Daoy (cell line): ENCODE results near the gene MAZ. TPM values are rescaled to one million over a fixed set of nuclear protein-coding genes. Genes with fewer than 3 reads are reported as not detected.
"Not testable (repeated sequence)": the region's sequence is repeated elsewhere in the genome, so short reads cannot be mapped to it uniquely, and the experiment has no call there.

Source experiments
- DNase-seq: peaks from one replicate; pipeline ENCODE4 v3.0.0-alpha.2; 2015; ENCODE audit warnings: low read depth
- total RNA-seq: library from RNA; depleted of rRNA; stranded (reverse); fragments of >200 nt; shearing (Covaris generic); gene quantifications from 2 replicates; pipeline ENCODE4 v1.2.3, GENCODE V29; 2014

Gene MAZ
- total RNA-seq, 1 experiment from 2014 or later, result 120 TPM

DNA sequence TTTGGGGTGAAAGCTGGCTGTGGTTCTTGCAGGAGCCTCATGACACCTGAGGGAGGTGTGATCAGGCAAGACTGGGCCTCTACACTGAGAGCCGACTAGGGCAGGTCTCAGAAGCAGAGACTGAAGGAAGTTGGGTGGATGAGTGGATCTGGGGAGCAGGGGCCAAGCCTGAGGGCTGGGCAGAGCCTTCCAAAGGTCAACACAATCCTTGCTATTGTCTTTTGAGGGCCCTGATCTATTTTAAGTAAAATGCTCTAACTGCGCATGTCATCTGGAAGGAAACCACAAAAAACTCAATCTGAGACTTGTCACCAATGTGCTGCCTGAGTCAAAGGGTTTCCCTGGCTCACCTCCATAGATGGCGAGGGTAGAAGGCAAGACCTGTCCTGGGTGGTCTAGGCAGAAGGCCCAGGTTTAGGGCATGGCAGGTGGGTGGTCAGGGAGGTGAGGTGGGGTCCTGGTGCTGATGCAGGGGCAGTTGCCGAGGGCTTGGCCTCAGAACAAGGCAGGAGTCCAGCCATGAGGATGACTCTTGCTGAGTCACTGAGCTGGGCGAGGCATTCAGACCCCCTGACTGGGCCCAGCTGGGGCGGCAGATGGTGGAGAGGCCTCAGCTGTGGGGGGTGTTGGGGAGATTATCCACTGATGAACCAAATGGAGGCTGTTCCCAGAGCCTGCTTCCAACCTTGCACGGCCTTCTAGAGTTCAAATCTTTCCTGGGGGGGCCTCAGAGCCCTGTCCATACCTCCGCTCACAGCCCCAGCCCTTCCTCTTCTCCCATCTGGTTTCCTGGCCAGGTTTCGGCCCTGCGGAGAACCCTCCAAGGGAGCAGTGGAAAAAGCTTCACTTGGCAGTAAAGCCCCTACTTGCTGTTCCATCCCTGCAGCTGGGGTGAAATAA lies 19.1 kb downstream of the MAZ start:
- peak; percentile 89 for DNase-seq

GRCh38 chr16:29826342-29826695 lies 20.0 kb downstream of the MAZ start:
- no peak for DNase-seq

GRCh38 chr16:29830774-29831173 lies 24.4 kb downstream of the MAZ start:
- no peak for DNase-seq

DNA sequence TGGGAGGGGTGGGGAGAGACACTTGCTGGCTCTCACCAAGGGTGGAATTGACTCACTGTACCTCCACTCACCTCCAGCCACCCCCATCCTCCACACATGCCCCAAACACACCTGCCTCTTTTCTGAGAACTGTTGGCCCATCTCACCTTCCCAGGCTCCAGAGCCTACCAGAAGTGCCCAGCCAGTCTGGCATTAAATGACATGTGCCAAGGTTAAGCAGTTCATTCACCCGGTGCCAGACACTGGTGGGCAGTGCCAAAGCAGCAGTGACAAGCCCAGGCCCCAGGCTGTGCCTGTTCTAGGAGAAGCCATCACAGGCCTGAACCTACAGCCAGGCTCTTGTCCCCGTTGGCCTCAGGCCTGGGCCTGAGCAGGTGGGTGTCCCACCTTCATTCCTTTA lies 25.2 kb downstream of the MAZ start:
- no peak for DNase-seq

- not testable (repeated sequence) for DNase-seq
These were observed 26.9 kb downstream of the MAZ start for GRCh38 chr16:29833219-29833618.

- DNase-seq, result no peak
These were observed 27.8 kb downstream of the MAZ start for GRCh38 chr16:29834079-29834478.

GRCh38 chr16:29835926-29836325 lies 29.6 kb downstream of the MAZ start:
- DNase-seq, result no peak

DNA sequence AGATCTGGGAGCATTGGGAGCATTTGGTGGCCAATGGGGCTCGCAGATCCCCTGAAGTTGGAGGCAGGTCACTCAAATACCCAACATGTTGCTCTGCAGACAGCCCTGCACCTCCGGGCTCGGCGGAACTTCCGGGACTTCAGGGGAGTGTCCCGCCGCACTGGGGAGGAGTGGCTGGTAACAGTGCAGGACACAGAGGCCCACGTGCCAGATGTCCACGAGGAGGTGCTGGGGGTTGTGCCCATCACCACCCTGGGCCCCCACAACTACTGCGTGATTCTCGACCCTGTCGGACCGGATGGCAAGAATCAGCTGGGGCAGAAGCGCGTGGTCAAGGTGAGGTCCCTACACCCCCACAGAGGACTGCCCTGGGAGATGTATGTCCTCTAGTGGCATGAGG lies 30.3 kb downstream of the MAZ start:
- DNase-seq, result no peak

DNA sequence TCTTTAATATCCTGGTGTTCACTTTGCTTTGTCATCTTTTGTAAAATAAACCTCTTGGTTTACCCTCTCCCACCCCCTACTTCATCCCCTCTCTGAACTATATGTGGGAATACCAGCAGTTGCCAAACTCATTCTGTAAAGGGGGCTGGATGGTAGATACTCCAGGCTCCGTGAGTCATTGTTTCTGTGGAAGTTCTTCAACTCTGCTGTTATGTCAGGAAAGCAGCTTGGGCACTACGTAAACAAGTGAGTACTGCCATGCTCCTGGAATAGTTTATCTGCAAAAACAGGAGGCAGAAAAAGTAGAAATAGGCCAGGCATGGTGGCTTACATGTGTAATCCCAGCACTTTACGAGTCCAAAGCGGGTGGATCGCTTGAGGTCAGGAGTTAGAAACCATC lies 31.5 kb downstream of the MAZ start:
- no peak for DNase-seq

DNA sequence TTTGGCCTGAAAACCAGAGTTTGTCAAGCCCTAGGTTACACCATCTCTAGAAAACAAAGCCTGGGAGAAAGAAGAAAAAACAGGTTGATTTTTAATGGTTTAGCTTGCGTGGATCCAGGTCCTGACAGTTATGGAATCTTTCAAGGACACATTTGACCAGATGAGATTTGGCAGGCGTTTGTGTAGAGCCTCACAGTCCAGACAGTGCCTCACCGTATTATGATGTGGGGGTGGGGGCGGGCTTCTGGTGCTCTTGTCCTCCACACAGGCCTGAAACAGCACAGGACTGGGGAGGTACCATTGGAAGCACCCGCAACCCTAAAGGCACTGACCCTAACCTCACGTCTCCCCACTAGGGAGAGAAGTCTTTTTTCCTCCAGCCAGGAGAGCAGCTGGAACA lies 33.5 kb downstream of the MAZ start:
- no peak for DNase-seq

DNA sequence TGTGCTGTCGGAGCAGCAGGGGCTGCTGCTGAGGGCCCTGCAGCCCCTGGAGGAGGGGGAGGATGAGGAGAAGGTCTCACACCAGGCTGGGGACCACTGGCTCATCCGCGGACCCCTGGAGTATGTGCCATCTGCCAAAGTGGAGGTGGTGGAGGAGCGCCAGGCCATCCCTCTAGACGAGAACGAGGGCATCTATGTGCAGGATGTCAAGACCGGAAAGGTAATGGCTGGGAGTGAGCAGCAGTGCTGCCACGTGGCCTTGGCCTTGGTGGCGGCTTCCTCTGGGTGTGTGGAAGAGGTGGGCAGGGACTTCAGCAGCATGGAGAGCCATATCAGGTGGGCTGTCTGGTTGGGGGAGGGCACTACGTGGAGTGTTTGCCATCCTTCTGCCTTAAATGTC lies 33.9 kb downstream of the MAZ start:
- DNase-seq, result no peak

DNA sequence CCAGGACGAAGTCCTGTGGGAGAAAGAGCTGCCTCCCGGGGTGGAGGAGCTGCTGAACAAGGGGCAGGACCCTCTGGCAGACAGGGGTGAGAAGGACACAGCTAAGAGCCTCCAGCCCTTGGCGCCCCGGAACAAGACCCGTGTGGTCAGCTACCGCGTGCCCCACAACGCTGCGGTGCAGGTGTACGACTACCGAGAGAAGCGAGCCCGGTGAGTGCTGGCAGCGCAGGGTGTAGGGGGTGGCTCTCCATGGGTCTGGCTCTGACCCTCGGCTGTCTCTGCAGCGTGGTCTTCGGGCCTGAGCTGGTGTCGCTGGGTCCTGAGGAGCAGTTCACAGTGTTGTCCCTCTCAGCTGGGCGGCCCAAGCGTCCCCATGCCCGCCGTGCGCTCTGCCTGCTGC lies 35.3 kb downstream of the MAZ start:
- DNase-seq, result no peak

- no peak for DNase-seq
These were observed 36.5 kb downstream of the MAZ start for GRCh38 chr16:29842732-29843346.

DNA sequence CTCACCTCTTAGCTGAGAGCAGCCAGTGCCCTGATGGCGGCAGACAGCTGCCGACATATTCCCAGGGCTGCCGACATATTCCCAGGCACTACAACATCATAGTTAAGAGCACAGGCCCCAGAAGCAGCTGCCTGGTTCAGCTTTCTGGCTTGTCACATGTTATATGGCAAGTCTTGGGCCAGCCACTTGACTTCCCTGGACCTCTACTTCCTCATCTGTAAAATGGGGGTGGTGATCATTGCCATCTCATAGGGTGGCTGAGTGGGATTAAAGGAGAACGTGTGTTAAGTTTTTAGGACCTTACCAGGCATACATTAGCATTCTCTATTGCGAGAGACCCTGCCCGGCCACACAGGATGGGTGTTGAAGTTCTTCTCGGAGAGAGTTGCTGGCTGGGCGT lies 37.6 kb downstream of the MAZ start:
- DNase-seq, result no peak

DNA sequence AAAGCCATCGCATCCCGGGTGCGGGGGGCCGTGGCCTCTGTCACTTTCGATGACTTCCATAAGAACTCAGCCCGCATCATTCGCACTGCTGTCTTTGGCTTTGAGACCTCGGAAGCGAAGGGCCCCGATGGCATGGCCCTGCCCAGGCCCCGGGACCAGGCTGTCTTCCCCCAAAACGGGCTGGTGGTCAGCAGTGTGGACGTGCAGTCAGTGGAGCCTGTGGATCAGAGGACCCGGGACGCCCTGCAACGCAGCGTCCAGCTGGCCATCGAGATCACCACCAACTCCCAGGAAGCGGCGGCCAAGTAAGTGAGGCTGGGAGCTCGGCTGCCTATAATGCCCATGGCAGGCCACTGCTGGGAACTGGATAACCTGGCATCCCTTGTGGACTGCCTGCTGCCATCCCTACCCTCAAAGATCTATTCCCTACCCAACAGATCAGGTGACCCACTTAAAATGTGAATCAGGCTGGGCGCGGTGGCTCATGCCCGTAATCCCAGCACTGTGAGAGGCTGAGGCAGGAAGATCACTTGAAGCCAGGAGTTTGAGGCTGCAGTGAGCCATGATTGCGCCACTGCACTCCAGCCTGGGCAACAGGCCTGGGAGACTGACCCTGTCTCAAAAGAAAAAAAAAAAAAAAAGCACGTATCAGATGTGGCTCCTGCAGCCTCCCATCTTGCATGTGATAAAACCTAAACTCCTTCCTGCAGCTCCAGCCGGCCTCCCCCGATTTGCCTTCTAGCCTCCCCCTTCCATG lies 38.4 kb downstream of the MAZ start:
- DNase-seq, result no peak

DNA sequence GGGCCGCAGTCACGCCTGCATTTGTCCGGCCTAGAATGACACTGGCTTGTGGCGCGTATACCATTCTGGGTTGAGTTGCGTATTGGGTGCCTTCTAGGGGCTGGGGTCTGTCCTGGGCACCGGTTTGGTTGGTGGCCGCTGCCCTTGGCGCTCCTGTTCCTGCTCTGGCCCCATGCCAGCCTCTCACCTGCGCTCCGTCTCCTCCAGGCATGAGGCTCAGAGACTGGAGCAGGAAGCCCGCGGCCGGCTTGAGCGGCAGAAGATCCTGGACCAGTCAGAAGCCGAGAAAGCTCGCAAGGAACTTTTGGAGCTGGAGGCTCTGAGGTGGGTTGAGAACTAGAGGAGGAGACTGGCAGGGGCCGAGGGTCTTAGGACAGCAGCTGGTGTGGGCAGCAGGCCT lies 39.3 kb downstream of the MAZ start:
- no peak for DNase-seq

- DNase-seq, result peak; percentile 71
These were observed 42.3 kb downstream of the MAZ start for GRCh38 chr16:29848420-29849297.

DNA sequence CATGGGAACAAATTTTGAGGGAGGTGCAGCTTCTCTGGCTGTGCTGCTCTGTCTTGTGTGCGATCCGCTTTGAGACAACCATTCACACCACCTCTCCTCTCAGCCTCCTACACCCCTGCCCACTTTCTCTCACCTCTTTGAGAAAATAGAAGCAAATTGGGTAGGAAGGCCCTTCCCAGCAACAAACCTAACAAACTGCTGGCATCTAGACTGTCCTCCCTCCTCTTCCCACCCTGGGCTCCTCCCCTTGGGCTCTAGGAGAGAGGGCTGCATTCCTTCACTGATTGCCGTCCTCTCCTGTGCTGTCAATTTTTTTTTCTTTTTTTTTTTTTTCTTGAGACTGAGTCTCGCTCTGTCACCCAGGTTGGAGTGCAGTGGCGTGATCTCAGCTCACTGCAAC lies 43.2 kb downstream of the MAZ start:
- no peak for DNase-seq

- no peak for DNase-seq
These were observed 44.7 kb downstream of the MAZ start for GRCh38 chr16:29850998-29851397.

DNA sequence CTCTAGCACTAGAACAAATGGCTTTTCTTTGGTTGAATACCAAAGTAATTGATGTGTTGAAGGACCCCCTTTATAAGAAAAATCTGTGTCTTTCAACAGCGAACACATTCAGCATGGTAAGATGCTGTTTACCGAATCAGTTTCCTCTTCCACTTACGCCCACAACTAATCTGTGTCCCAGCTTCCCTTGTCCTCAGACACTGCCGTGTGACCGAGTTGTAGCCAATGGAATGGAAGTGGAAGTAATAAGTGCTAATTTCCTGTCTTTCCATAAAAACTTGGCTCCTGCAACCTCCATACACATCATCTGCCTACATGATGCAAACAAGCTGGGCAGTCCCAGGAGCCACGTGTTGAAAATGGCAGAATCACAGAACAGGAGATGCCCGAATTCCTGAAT lies 46.3 kb downstream of the MAZ start:
- DNase-seq, result no peak

- DNase-seq, result no peak
These were observed 48.3 kb downstream of the MAZ start for GRCh38 chr16:29854520-29855100.
